NCI-H748 (cell line): Measurements from ENCODE around the gene PPP1R3C.
A peak's percentile ranks its signal among the peaks of the same experiment; 100 is the strongest.

Experiments used
- DNase-seq: peaks from one replicate; lab custom pipeline; 2025; ENCODE audit not compliant: unreplicated experiment; lab: John Stamatoyannopoulos, UW

Gene PPP1R3C

GRCh38 chr10:91602449-91602848 lies 30.4 kb downstream of the PPP1R3C start:
- no peak for DNase-seq

- no peak for DNase-seq
These were observed 31.7 kb downstream of the PPP1R3C start for GRCh38 chr10:91601212-91601611.

DNA sequence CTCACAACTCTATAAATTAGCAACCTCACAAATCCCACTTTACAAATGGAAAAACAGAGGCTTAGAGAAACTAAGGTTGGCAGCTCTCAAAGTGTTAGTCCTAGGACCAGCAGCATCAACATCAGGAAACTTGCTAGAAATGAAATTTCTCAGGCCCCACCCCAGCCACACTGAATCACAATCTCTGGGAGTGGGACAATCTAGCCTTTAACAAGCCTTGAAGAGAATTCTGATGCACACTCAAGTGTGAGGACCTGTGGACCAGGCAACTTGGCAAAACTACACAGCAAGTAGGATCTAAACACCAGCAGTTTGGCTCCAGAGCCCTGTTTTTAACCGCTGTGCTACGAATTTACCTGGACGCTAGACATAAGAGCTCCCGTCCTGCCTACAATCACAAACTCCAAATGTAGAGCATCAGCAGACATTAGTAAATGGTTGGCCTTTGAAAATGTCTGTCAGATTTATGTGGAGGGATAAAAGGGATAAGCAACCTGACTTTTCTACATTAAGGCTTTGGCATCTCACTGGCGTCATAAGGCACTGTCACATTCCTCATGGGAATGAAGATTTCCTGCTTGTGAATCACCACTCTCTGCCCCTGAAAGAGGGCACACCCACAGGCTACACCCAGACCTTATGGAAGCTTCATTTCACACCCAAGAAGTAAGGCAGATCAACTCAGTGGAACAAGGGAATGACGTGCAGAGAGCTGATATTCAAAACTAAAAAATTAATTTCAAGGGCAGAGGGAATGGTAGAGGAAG lies 34.5 kb downstream of the PPP1R3C start:
- DNase-seq = no peak

DNA sequence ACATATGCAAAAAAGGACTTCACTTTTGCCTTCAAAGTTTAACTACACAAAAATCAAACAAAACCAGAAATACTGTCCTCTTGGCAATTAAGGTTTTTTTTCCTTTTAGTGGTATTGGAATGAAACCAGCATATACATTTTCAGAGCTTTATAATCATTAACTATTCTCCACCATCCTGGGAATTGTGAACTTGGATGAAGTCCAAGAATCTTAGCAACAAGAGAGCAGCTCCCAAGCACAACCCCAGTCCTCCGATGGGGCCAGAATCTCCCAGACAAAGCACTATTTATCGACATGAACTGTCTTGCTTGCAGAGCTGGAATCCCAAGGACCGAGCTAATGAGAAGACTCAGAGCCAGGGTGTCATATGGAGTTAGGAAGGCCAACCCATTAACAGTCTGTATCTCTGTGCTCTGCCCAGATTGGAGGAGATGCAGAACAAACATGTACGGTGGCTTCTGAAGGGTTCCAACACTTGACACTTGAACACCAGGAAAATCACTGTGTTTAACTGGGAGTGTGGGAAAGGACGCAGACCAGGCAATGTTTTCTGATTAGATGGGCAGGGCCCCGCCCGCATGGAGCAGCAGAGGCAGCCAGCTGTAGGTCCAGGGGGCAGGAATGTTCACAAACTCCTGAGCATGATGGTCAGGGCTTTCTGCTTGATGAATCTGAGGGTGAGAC lies 35.5 kb downstream of the PPP1R3C start:
- DNase-seq = peak; percentile 54

GRCh38 chr10:91596825-91597196 lies 36.1 kb downstream of the PPP1R3C start:
- no peak for DNase-seq

- DNase-seq = no peak
These were observed 39.0 kb downstream of the PPP1R3C start for GRCh38 chr10:91593834-91594233.

DNA sequence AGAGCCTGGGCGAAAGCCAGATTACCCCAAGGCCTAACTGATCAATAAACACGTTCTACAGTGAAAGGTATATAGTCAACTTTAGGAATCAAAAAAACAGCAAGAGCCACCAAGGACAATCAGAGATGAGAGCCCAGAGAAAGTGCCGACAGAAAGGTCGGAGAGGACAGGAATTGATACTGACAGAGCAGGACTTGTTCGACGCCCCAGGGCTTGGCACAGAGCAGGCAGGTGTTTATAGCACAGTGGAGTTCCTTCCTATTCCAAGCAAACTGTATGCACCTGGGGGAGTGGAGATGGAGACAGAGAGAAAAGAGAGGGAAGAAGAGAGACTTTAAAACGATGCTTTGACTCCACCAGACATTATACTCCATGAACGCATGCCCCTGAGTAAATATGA lies 39.5 kb downstream of the PPP1R3C start:
- no peak for DNase-seq

- peak; percentile 64 for DNase-seq
These were observed 40.5 kb downstream of the PPP1R3C start for GRCh38 chr10:91592266-91592975.

GRCh38 chr10:91591797-91592174 lies 41.1 kb downstream of the PPP1R3C start:
- DNase-seq = no peak

DNA sequence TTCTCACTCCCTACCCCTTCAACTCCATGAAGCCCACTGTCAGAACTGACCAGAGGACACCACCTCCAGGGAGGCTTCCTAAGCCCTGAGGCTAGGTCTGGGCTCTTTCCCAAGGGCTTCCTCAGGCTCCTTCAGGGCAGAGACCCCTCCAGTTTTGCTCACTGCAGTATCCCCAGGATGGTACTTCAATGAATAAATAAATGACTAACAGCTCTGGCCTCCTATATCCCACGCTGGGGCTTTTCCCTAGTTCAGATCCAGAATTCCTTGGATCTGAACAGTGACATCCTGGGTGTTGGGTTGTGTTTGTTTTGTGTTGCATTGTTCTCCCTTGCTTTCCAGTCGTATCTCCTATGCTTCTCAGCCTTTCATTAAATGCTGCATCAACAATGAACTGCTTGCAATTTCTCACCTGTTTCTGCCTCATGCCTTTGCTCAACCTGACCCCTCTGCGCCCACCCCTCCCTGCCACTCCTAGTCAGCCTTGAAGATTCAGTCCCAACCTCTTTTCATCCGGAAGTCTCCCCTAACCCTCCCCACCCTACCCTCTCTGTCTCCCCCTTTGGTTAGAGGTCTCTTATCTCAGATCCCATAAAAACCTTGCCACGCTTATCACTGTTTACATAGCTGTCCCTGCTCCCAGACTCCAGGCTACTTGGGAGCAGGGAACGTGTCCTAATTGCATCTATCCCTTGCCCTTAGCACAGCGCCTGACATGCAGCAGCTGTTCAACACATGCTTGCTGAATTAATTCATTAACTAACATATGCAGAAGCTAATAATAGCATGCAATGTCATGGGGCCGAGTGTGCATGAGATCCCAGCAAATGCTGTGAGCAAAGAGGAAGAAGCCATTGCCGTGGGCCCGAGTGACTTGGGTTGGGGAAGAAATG lies 41.7 kb downstream of the PPP1R3C start:
- DNase-seq = peak; percentile 54

- DNase-seq = no peak
These were observed 42.5 kb downstream of the PPP1R3C start for GRCh38 chr10:91590142-91590903.

DNA sequence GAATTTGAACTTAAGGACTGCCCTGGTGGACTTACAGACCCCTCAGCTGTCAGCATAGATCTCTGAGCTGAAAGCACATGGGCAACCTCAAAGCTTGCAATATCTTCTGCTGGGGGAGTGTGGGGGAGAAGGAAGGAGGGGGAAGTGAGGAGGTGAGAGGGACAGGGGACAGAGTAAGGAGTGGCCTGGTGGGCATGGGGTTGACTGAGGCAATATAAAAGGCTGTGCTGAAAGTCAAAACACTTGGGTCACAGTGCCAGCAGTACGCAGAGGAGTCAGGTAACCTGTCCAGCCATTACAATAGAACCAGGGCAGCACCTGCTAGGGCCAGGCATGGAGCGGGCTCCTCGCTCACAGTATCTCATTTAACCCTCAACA lies 43.2 kb downstream of the PPP1R3C start:
- no peak for DNase-seq

- DNase-seq = no peak
These were observed 43.7 kb downstream of the PPP1R3C start for GRCh38 chr10:91589015-91589657.

- DNase-seq = no peak
These were observed 44.9 kb downstream of the PPP1R3C start for GRCh38 chr10:91587710-91588638.

GRCh38 chr10:91582153-91582554 lies 50.7 kb downstream of the PPP1R3C start:
- no peak for DNase-seq

- DNase-seq = no peak
These were observed 53.4 kb downstream of the PPP1R3C start for GRCh38 chr10:91579329-91579985.
